ENCODE results near the gene UTS2B.

DNA sequence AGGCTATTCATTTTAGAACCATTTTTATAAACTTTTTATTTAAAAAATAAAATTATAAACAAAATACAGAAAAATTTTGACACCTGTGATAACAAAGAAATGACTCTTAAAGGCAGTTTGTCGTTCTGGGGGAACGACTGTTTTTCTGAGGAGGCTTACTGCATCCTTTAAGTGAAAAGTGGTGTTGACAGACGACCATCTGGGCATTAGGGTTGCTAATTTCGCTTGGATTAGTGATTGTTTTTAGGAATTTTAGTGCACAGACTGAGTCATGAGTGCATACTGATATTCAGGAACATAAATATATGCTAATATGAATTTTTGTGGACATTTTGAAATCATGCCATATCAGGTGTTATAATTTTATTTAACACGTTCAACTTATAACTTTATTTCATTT, 102.8 kb downstream of the UTS2B start:
- TF ChIP-seq, protein P1, sequence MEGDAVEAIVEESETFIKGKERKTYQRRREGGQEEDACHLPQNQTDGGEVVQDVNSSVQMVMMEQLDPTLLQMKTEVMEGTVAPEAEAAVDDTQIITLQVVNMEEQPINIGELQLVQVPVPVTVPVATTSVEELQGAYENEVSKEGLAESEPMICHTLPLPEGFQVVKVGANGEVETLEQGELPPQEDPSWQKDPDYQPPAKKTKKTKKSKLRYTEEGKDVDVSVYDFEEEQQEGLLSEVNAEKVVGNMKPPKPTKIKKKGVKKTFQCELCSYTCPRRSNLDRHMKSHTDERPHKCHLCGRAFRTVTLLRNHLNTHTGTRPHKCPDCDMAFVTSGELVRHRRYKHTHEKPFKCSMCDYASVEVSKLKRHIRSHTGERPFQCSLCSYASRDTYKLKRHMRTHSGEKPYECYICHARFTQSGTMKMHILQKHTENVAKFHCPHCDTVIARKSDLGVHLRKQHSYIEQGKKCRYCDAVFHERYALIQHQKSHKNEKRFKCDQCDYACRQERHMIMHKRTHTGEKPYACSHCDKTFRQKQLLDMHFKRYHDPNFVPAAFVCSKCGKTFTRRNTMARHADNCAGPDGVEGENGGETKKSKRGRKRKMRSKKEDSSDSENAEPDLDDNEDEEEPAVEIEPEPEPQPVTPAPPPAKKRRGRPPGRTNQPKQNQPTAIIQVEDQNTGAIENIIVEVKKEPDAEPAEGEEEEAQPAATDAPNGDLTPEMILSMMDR (IDR thresholded peaks at IDR 0.05) = no peak
- no peak for TF ChIP-seq POLR2A (IDR thresholded peaks at IDR 0.05)
